UCSD-AML1 (cell line): ENCODE results near the gene CTDSP2.
"Not testable (repeated sequence)": the region's sequence is repeated elsewhere in the genome, so short reads cannot be mapped to it uniquely, and the experiment has no call there.

Experiments
- DNase-seq: peaks from one replicate; lab custom pipeline; 2025; ENCODE audit not compliant: unreplicated experiment; lab: John Stamatoyannopoulos, UW

Gene CTDSP2

GRCh38 chr12:57783861-57784260 is 62.7 kb downstream of the CTDSP2 start:
- DNase-seq, result no peak

GRCh38 chr12:57783466-57783801 is 63.1 kb downstream of the CTDSP2 start:
- no peak for DNase-seq

- peak; percentile 93 for DNase-seq
Measured at GRCh38 chr12:57782608-57783465, 63.7 kb downstream of the CTDSP2 start, which contains the start of gene TSFM. Gene TSFM (plus strand): TSS chr12:57782787. CDS start chr12:57782802, 15 bp downstream.

- DNase-seq, result no peak
Measured at GRCh38 chr12:57782243-57782607, 64.3 kb downstream of the CTDSP2 start.

- DNase-seq, result no peak
Measured at GRCh38 chr12:57781801-57782200, 64.7 kb downstream of the CTDSP2 start.

GRCh38 chr12:57781244-57781643 is 65.3 kb downstream of the CTDSP2 start:
- DNase-seq, result no peak

- DNase-seq, result no peak
Measured at GRCh38 chr12:57780284-57780897, 66.1 kb downstream of the CTDSP2 start.

- DNase-seq, result no peak
Measured at GRCh38 chr12:57779736-57780135, 66.8 kb downstream of the CTDSP2 start.

- no peak for DNase-seq
Measured at GRCh38 chr12:57777911-57778310, 68.6 kb downstream of the CTDSP2 start.

GRCh38 chr12:57777367-57777766 is 69.2 kb downstream of the CTDSP2 start:
- DNase-seq, result no peak

- DNase-seq, result no peak
Measured at GRCh38 chr12:57776247-57776587, 70.3 kb downstream of the CTDSP2 start.

- DNase-seq, result no peak
Measured at GRCh38 chr12:57775563-57776246, 70.8 kb downstream of the CTDSP2 start.

- DNase-seq, result no peak
Measured at GRCh38 chr12:57775044-57775443, 71.5 kb downstream of the CTDSP2 start.

- DNase-seq, result not testable (repeated sequence)
Measured at GRCh38 chr12:57774634-57775033, 71.9 kb downstream of the CTDSP2 start.

GRCh38 chr12:57772429-57773322 is 73.9 kb downstream of the CTDSP2 start, which contains the start of gene EEF1AKMT3:
Gene EEF1AKMT3 (plus strand): TSS chr12:57772614. CDS start chr12:57772725, 111 bp downstream.
- DNase-seq, result peak; percentile 83

- DNase-seq, result peak; percentile 95
Measured at GRCh38 chr12:57771873-57772428, 74.6 kb downstream of the CTDSP2 start, which contains the start of gene METTL1. Gene METTL1 (minus strand): TSS chr12:57772105. CDS start chr12:57772083, 22 bp downstream.

- peak; percentile 94 for DNase-seq
Measured at GRCh38 chr12:57771236-57771872, 75.2 kb downstream of the CTDSP2 start.

- no peak for DNase-seq
Measured at GRCh38 chr12:57770734-57771133, 75.8 kb downstream of the CTDSP2 start.
